ENCODE data around the gene CDKN2B-AS1. TPM values are rescaled to one million over a fixed set of nuclear protein-coding genes. Genes with fewer than 3 reads are reported as not detected.

Gene CDKN2B-AS1
- polyA plus RNA-seq, 1 donor from 2014 or later: not detected

DNA sequence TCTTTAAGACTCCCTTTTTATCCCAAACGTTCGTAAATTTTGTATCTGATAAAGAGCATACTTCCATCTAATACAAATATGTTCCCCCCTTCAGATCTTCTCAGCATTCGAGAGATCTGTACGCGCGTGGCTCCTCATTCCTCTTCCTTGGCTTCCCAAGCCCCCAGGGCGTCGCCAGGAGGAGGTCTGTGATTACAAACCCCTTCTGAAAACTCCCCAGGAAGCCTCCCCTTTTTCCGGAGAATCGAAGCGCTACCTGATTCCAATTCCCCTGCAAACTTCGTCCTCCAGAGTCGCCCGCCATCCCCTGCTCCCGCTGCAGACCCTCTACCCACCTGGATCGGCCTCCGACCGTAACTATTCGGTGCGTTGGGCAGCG, 20.3 kb upstream of the CDKN2B-AS1 start:
- Histone ChIP-seq H3K9ac (ENCODE audit: low read length) (no peak overlapping the region), H3K36me3 (ENCODE audit: insufficient read depth, low read length) (no peaks in the 10 kb centered on the region), H3K27ac (ENCODE audit: low read length) (no peak overlapping the region), H4K20me1 (ENCODE audit: insufficient read depth) (no peaks in the 10 kb centered on the region), H3K9me2 (ENCODE audit: insufficient read depth, low read length) (no peaks in the 10 kb centered on the region), H3K4me2 (ENCODE audit: low read length) (no peak overlapping the region), H3K27me3 (ENCODE audit: insufficient read depth, low read depth, low read length) (peaks cover 100% of the 10 kb centered on the region), H3K79me2 (replicated peaks; ENCODE audit: insufficient read depth, low read length) (no peaks in the 10 kb centered on the region), H3K9me3 (ENCODE audit: low read length) (peaks cover 2% of the 10 kb centered on the region), H2AFZ (ENCODE audit: low read depth, low read length) (no peak overlapping the region), H3K4me3 (ENCODE audit: low read length) (peak overlapping the region; percentile 58), H3F3A (ENCODE audit: insufficient read depth, low read length, poor library complexity, severe bottlenecking) (no peaks in the 10 kb centered on the region)
- TF ChIP-seq CTCF (IDR thresholded peaks at IDR 0.05; ENCODE audit: poor library complexity, severe bottlenecking): no peak
- TF ChIP-seq REST (IDR thresholded peaks at IDR 0.05; ENCODE audit: borderline replicate concordance): no peak
- no peak for TF ChIP-seq POLR2AphosphoS5 (IDR thresholded peaks at IDR 0.05)
- no peak for TF ChIP-seq MXI1 (conservative IDR thresholded peaks at IDR 0.05; ENCODE audit: poor library complexity, severe bottlenecking)
- no peak for TF ChIP-seq EP300 (conservative IDR thresholded peaks at IDR 0.05; ENCODE audit: poor library complexity, severe bottlenecking)
- no peak for TF ChIP-seq SMC3 (conservative IDR thresholded peaks at IDR 0.05; ENCODE audit: poor library complexity)
- no peak for TF ChIP-seq RAD21 (conservative IDR thresholded peaks at IDR 0.05)
- TF ChIP-seq TAF1 (IDR thresholded peaks at IDR 0.05; ENCODE audit: low read depth): no peak
- no peak for TF ChIP-seq EZH2 (IDR thresholded peaks at IDR 0.05; ENCODE audit: borderline replicate concordance, insufficient read depth, low read length, poor library complexity, severe bottlenecking)

DNA sequence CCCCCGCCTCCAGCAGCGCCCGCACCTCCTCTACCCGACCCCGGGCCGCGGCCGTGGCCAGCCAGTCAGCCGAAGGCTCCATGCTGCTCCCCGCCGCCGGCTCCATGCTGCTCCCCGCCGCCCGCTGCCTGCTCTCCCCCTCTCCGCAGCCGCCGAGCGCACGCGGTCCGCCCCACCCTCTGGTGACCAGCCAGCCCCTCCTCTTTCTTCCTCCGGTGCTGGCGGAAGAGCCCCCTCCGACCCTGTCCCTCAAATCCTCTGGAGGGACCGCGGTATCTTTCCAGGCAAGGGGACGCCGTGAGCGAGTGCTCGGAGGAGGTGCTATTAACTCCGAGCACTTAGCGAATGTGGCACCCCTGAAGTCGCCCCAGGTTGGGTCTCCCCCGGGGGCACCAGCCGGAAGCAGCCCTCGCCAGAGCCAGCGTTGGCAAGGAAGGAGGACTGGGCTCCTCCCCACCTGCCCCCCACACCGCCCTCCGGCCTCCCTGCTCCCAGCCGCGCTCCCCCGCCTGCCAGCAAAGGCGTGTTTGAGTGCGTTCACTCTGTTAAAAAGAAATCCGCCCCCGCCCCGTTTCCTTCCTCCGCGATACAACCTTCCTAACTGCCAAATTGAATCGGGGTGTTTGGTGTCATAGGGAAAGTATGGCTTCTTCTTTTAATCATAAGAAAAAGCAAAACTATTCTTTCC, 19.7 kb upstream of the CDKN2B-AS1 start:
- peaks cover 100% of the 10 kb centered on the region for H3K27me3 ChIP-seq (ENCODE audit: insufficient read depth, low read depth, low read length)
- no peak overlapping the region for H2AFZ ChIP-seq (ENCODE audit: low read depth, low read length)
- H3K9me3 ChIP-seq (ENCODE audit: low read length): no peaks in the 10 kb centered on the region
- H3K9ac ChIP-seq (ENCODE audit: low read length): no peak overlapping the region
- H3F3A ChIP-seq (ENCODE audit: insufficient read depth, low read length, poor library complexity, severe bottlenecking): no peaks in the 10 kb centered on the region
- no peak overlapping the region for H3K4me2 ChIP-seq (ENCODE audit: low read length)
- no peak overlapping the region for H3K27ac ChIP-seq (ENCODE audit: low read length)
- H3K36me3 ChIP-seq (ENCODE audit: insufficient read depth, low read length): no peaks in the 10 kb centered on the region
- TF ChIP-seq RAD21 (conservative IDR thresholded peaks at IDR 0.05) (no peak), EZH2 (IDR thresholded peaks at IDR 0.05; ENCODE audit: borderline replicate concordance, insufficient read depth, low read length, poor library complexity, severe bottlenecking) (peak; percentile 97), SMC3 (conservative IDR thresholded peaks at IDR 0.05; ENCODE audit: poor library complexity) (no peak), MXI1 (conservative IDR thresholded peaks at IDR 0.05; ENCODE audit: poor library complexity, severe bottlenecking) (peak; percentile 26), CTCF (IDR thresholded peaks at IDR 0.05; ENCODE audit: poor library complexity, severe bottlenecking) (no peak), TAF1 (IDR thresholded peaks at IDR 0.05; ENCODE audit: low read depth) (no peak), POLR2AphosphoS5 (IDR thresholded peaks at IDR 0.05) (peak; percentile 0), EP300 (conservative IDR thresholded peaks at IDR 0.05; ENCODE audit: poor library complexity, severe bottlenecking) (no peak), REST (IDR thresholded peaks at IDR 0.05; ENCODE audit: borderline replicate concordance) (no peak)
- peak overlapping the region; percentile 58 for H3K4me3 ChIP-seq (ENCODE audit: low read length)
- H4K20me1 ChIP-seq (ENCODE audit: insufficient read depth): no peaks in the 10 kb centered on the region
- no peaks in the 10 kb centered on the region for H3K9me2 ChIP-seq (ENCODE audit: insufficient read depth, low read length)
- no peaks in the 10 kb centered on the region for H3K79me2 ChIP-seq (replicated peaks; ENCODE audit: insufficient read depth, low read length)

All from neural cell (in vitro differentiated cells).